ENCODE results near the gene SEPTIN14. TPM values are rescaled to one million over a fixed set of nuclear protein-coding genes. Genes with fewer than 3 reads are reported as not detected.

Gene SEPTIN14
- total RNA-seq, 1 experiment from 2014 or later: not detected

DNA sequence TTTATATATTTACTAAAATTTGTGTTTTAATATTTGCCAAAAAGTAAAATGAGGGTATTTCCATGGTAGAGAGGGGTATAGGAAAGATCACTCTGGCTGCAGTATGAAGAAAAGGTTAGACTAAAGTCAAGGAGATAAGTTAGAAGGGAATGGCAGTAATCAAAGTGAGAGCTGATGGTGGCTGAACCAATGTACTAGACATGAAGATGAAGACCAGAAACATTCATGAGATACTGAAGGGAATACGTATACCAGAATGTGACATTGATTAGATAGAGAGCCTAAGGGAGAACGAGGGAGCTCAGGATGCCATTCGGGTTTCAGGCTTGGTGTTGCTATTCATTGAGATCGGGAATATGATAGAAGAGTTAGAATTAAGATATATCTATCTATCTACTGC, 32.5 kb upstream of the SEPTIN14 start:
- CTCF ChIA-PET: no interaction called here
- in situ Hi-C loops (cut with HindIII; ENCODE audit: low pct_unique_long_range_greater_than_20kb, low sequenced_read_pairs): no loop called here
- intact Hi-C loops (cut with micrococcal nuclease; ENCODE audit: unreplicated experiment): no loop called here

DNA sequence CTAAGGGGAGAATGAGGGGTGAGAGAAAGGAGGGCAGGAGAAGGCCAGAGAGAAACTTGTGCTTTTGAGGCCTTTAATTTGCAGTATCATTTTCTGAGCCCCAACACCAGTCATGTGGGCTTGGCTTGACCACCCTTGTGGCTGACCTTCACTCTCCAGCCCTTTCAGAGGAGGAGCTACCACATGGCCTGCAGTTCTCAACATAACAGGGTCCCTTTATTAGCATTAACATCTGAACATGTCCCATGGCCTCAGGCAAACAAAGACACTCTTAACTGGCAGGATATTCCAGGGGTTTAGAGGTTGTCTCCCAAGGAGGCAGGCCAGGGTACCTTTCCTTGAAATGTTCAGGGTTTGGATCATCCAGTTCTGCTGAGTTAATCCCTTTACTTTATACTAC, 31.4 kb upstream of the SEPTIN14 start:
- no peak for ATAC-seq
- CTCF ChIA-PET: no interaction called here
- BruUV-seq (replicated peaks): no TSS peak

More for the DNA sequence above, 32.5 kb upstream of the SEPTIN14 start:
- DNase-seq (ENCODE audit: low read depth, low spot score): no peak
- H3K9me3 ChIP-seq (ENCODE audit: control insufficient read depth, insufficient read depth, low read depth, low read length): no peaks in the 10 kb centered on the region
- no peak for TF ChIP-seq CTCF (IDR thresholded peaks at IDR 0.05)
- no peak for TF ChIP-seq POLR2AphosphoS5 (IDR thresholded peaks at IDR 0.05; ENCODE audit: low read depth, low read length)
- no peak for TF ChIP-seq TCF7L2 (IDR thresholded peaks at IDR 0.05; ENCODE audit: low read depth, low read length)
- TF ChIP-seq SIN3A (IDR thresholded peaks at IDR 0.05; ENCODE audit: borderline replicate concordance, insufficient read depth, low read depth, low read length): no peak
- TF ChIP-seq, protein P1, sequence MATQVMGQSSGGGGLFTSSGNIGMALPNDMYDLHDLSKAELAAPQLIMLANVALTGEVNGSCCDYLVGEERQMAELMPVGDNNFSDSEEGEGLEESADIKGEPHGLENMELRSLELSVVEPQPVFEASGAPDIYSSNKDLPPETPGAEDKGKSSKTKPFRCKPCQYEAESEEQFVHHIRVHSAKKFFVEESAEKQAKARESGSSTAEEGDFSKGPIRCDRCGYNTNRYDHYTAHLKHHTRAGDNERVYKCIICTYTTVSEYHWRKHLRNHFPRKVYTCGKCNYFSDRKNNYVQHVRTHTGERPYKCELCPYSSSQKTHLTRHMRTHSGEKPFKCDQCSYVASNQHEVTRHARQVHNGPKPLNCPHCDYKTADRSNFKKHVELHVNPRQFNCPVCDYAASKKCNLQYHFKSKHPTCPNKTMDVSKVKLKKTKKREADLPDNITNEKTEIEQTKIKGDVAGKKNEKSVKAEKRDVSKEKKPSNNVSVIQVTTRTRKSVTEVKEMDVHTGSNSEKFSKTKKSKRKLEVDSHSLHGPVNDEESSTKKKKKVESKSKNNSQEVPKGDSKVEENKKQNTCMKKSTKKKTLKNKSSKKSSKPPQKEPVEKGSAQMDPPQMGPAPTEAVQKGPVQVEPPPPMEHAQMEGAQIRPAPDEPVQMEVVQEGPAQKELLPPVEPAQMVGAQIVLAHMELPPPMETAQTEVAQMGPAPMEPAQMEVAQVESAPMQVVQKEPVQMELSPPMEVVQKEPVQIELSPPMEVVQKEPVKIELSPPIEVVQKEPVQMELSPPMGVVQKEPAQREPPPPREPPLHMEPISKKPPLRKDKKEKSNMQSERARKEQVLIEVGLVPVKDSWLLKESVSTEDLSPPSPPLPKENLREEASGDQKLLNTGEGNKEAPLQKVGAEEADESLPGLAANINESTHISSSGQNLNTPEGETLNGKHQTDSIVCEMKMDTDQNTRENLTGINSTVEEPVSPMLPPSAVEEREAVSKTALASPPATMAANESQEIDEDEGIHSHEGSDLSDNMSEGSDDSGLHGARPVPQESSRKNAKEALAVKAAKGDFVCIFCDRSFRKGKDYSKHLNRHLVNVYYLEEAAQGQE (IDR thresholded peaks at IDR 0.05; ENCODE audit: insufficient read depth in 1 of 2, low read depth in 2 of 2, low read length in 1 of 2): no peak
- ATAC-seq: no peak
- no peaks in the 10 kb centered on the region for H3K27me3 ChIP-seq (ENCODE audit: control insufficient read depth, insufficient read depth, low read length)
- no peaks in the 10 kb centered on the region for H3K36me3 ChIP-seq (ENCODE audit: control insufficient read depth, insufficient read depth, low read length)
- no peak overlapping the region for H3K4me3 ChIP-seq (ENCODE audit: low read depth in 2 of 2, low read length in 2 of 2)
- no peaks in the 10 kb centered on the region for H3K4me1 ChIP-seq (ENCODE audit: control insufficient read depth, insufficient read depth, low read length)
- POLR2A ChIA-PET: no interaction called here
- no TSS peak for BruUV-seq (replicated peaks)
- no peak overlapping the region for H3K27ac ChIP-seq (ENCODE audit: low read length)

More for the DNA sequence above, 31.4 kb upstream of the SEPTIN14 start:
- Histone ChIP-seq H3K4me1 (ENCODE audit: control insufficient read depth, insufficient read depth, low read length) (0 out of 2 replicates have a peak, but pooled peaks cover 3% of the 10 kb centered on the region), H3K27ac (ENCODE audit: low read length) (no peak overlapping the region), H3K9me3 (ENCODE audit: control insufficient read depth, insufficient read depth, low read depth, low read length) (no peaks in the 10 kb centered on the region), H3K27me3 (ENCODE audit: control insufficient read depth, insufficient read depth, low read length) (no peaks in the 10 kb centered on the region), H3K36me3 (ENCODE audit: control insufficient read depth, insufficient read depth, low read length) (no peaks in the 10 kb centered on the region), H3K4me3 (ENCODE audit: low read depth in 2 of 2, low read length in 2 of 2) (no peak overlapping the region)
- no peak for TF ChIP-seq CTCF (IDR thresholded peaks at IDR 0.05)
- TF ChIP-seq SIN3A (IDR thresholded peaks at IDR 0.05; ENCODE audit: borderline replicate concordance, insufficient read depth, low read depth, low read length): no peak
- TF ChIP-seq TCF7L2 (IDR thresholded peaks at IDR 0.05; ENCODE audit: low read depth, low read length): no peak
- TF ChIP-seq POLR2AphosphoS5 (IDR thresholded peaks at IDR 0.05; ENCODE audit: low read depth, low read length): no peak
- TF ChIP-seq, protein P1 (IDR thresholded peaks at IDR 0.05; ENCODE audit: insufficient read depth in 1 of 2, low read depth in 2 of 2, low read length in 1 of 2): no peak
- intact Hi-C loops (cut with micrococcal nuclease; ENCODE audit: unreplicated experiment) (no loop called here), in situ Hi-C loops (cut with HindIII; ENCODE audit: low pct_unique_long_range_greater_than_20kb, low sequenced_read_pairs) (no loop called here)
- POLR2A ChIA-PET: interaction anchor here (0.7 kb wide), 1 partner anchor 500 kb away, joined by 4 read pairs; no protein-coding TSS in a partner anchor
- DNase-seq (ENCODE audit: low read depth, low spot score): no peak

Data from Panc1 (cell line).